ENCODE data around the gene AVPI1.
A peak's percentile ranks its signal among the peaks of the same experiment; 100 is the strongest.

The AVPI1 gene

DNA sequence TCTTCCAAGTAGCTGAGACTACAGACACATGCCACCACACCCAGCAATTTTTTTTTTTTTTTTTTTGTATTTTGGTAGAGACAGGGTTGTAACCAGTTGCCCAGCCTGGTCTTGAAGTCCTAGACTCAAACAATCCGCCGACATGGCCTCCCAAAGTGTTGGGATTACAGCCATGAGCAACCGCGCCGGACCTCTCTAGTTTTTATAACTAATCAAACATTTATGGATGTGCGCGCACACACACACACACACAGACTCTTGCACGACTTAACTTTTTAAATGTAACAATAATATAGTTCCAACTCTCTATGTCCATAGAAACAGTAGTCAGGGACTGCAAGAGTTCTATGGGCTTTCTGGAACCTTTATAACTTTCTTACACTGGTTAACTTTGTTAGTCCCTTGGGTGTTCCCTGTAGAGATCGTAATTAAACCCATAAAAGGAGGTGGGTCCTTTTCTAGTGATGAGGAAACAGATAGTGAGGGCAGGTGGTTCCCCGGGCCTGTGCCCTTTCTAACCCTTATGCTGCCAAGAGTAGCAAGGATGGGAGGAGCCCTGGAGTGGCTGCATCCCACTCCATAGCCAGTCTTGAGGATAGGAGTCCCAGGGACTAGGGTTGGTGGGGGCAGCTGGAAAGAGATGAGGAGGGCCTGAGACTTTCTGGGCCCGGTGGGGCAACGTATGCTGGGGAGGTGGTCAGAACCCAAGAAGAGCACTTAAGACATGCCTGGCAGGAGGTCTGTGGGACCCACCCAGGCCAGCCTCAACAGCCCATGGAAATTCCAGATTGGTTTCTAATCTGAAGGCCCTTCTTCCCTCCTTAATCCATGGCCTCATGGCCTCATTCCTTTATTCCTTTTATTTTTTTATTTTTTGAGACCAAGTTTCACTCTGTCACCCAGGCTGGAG lies 35.1 kb upstream of the AVPI1 start:
- ChIA-PET POLR2A (no interaction called here), CTCF (interaction anchor here (0.7 to 15.2 kb wide), 3 partner anchors 10 to 35 kb away, joined by 3 to 487 read pairs (median 10); partner anchors contain the start of gene MARVELD1)
- Histone ChIP-seq H3K4me3 (ENCODE audit: low read depth, low read length) (no peak overlapping the region), H3K9me3 (ENCODE audit: control insufficient read depth, insufficient read depth, low read depth, low read length) (no peaks in the 10 kb centered on the region), H3K4me1 (ENCODE audit: control insufficient read depth, insufficient read depth, low read length) (peaks cover 8% of the 10 kb centered on the region; the same call in 1 of the 2 replicates), H3K36me3 (ENCODE audit: control insufficient read depth in 2 of 2, insufficient read depth in 1 of 2, low read length in 2 of 2) (peaks cover 0 to 13% of the 10 kb centered on the region in 2 experiments; a peak in 2 of 3 replicates), H3K27ac (ENCODE audit: extremely low read depth, low read depth, low read length) (no peak overlapping the region)
- TF ChIP-seq, protein P1, sequence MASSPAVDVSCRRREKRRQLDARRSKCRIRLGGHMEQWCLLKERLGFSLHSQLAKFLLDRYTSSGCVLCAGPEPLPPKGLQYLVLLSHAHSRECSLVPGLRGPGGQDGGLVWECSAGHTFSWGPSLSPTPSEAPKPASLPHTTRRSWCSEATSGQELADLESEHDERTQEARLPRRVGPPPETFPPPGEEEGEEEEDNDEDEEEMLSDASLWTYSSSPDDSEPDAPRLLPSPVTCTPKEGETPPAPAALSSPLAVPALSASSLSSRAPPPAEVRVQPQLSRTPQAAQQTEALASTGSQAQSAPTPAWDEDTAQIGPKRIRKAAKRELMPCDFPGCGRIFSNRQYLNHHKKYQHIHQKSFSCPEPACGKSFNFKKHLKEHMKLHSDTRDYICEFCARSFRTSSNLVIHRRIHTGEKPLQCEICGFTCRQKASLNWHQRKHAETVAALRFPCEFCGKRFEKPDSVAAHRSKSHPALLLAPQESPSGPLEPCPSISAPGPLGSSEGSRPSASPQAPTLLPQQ (tag by site-specific recombination; IDR thresholded peaks at IDR 0.05), result peak; percentile 53; the same call in 1 of the 2 replicates
- peak; percentile 44; the same call in 1 of the 2 replicates for TF ChIP-seq ZFP69B (tag by site-specific recombination; IDR thresholded peaks at IDR 0.05)
- TF ChIP-seq, protein P2, sequence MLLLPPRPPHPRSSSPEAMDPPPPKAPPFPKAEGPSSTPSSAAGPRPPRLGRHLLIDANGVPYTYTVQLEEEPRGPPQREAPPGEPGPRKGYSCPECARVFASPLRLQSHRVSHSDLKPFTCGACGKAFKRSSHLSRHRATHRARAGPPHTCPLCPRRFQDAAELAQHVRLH (tag by site-specific recombination; IDR thresholded peaks at IDR 0.05), result no peak
- peak; percentile 72 for TF ChIP-seq ZNF341 (tag by site-specific recombination; IDR thresholded peaks at IDR 0.05; ENCODE audit: low read depth)
- no peak for TF ChIP-seq SCRT1 (tag by site-specific recombination; IDR thresholded peaks at IDR 0.05; ENCODE audit: borderline replicate concordance)
- no peak for TF ChIP-seq SCRT2 (tag by site-specific recombination; IDR thresholded peaks at IDR 0.05)
- TF ChIP-seq PRDM1 (tag by site-specific recombination; IDR thresholded peaks at IDR 0.05), result no peak
- no peak for TF ChIP-seq ZNF677 (tag by site-specific recombination; IDR thresholded peaks at IDR 0.05)
- peak; percentile 43; the same call in 1 of the 2 replicates for TF ChIP-seq SP7 (tag by site-specific recombination; IDR thresholded peaks at IDR 0.05)
- TF ChIP-seq OVOL3 (tag by site-specific recombination; IDR thresholded peaks at IDR 0.05), result no peak

DNA sequence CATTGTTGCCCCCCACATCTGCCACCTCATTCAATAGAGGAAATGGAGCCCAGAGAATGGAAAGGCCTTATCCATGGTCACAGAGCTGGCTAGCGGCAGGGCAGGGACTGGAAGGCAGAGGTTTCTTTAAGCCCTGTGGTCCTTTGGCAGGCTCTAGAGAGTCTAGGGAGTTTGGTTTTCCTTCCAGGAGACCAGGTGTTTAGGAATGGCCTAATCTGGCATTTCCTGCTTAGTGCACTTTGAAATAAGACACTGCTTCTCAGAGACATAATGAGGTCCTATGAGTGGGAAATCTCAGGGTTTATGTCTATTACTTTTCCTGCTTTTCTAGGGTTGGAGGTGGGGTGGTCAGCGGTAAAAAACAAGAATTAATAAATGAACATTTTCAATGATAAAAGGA lies 32.6 kb upstream of the AVPI1 start:
- H3K27ac ChIP-seq (ENCODE audit: extremely low read depth, low read depth, low read length), result no peak overlapping the region
- CTCF ChIA-PET, result interaction anchor here (1.1 to 20.4 kb wide), 4 partner anchors 10 to 17 kb away, joined by 5 to 487 read pairs (median 20); partner anchors contain the start of gene ZFYVE27
- POLR2A ChIA-PET, result interaction anchor here (1.2 to 2.6 kb wide), 2 partner anchors 15 to 33 kb away, joined by 3 to 10 read pairs; partner anchors contain the start of gene AVPI1

More for the DNA sequence above, 32.6 kb upstream of the AVPI1 start:
- TF ChIP-seq, protein P3, sequence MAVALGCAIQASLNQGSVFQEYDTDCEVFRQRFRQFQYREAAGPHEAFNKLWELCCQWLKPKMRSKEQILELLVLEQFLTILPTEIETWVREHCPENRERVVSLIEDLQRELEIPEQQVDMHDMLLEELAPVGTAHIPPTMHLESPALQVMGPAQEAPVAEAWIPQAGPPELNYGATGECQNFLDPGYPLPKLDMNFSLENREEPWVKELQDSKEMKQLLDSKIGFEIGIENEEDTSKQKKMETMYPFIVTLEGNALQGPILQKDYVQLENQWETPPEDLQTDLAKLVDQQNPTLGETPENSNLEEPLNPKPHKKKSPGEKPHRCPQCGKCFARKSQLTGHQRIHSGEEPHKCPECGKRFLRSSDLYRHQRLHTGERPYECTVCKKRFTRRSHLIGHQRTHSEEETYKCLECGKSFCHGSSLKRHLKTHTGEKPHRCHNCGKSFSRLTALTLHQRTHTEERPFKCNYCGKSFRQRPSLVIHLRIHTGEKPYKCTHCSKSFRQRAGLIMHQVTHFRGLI (tag by site-specific recombination; IDR thresholded peaks at IDR 0.05), result no peak
- TF ChIP-seq KLF7 (tag by site-specific recombination; IDR thresholded peaks at IDR 0.05; ENCODE audit: borderline replicate concordance) (no peak), TRIM28 (IDR thresholded peaks at IDR 0.05; ENCODE audit: borderline replicate concordance, low read length) (no peak), ZNF473 (tag by site-specific recombination; IDR thresholded peaks at IDR 0.05) (no peak), ZNF664 (tag by site-specific recombination; IDR thresholded peaks at IDR 0.05) (no peak), ZEB2 (tag by site-specific recombination; IDR thresholded peaks at IDR 0.05) (no peak), ZNF302 (tag by site-specific recombination; IDR thresholded peaks at IDR 0.05; ENCODE audit: low read depth) (no peak), ZNF16 (tag by site-specific recombination; IDR thresholded peaks at IDR 0.05; ENCODE audit: low read depth) (no peak), SP2 (tag by site-specific recombination; IDR thresholded peaks at IDR 0.05) (no peak), ZNF837 (tag by site-specific recombination; IDR thresholded peaks at IDR 0.05) (no peak), ZNF416 (tag by site-specific recombination; IDR thresholded peaks at IDR 0.05) (no peak), ZNF155 (tag by site-specific recombination; IDR thresholded peaks at IDR 0.05) (no peak), ZNF24 (tag by site-specific recombination; IDR thresholded peaks at IDR 0.05) (no peak), ZNF776 (tag by site-specific recombination; IDR thresholded peaks at IDR 0.05; ENCODE audit: borderline replicate concordance) (no peak)
- TF ChIP-seq, protein P4, sequence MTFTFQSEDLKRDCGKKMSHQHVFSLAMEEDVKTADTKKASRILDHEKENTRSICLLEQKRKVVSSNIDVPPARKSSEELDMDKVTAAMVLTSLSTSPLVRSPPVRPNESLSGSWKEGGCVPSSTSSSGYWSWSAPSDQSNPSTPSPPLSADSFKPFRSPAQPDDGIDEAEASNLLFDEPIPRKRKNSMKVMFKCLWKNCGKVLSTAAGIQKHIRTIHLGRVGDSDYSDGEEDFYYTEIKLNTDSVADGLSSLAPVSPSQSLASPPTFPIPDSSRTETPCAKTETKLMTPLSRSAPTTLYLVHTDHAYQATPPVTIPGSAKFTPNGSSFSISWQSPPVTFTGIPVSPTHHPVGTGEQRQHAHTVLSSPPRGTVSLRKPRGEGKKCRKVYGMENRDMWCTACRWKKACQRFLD (tag by site-specific recombination; IDR thresholded peaks at IDR 0.05), result no peak
- H3K9me3 ChIP-seq (ENCODE audit: control insufficient read depth, insufficient read depth, low read depth, low read length), result no peaks in the 10 kb centered on the region
- H3K36me3 ChIP-seq (ENCODE audit: control insufficient read depth in 2 of 2, insufficient read depth in 1 of 2, low read length in 2 of 2), result peaks cover 7 to 21% of the 10 kb centered on the region in 2 experiments; a peak in 2 of 3 replicates
- H3K4me3 ChIP-seq (ENCODE audit: low read depth, low read length), result no peak overlapping the region
- peaks cover 18% of the 10 kb centered on the region for H3K4me1 ChIP-seq (ENCODE audit: control insufficient read depth, insufficient read depth, low read length)

Data from HEK293 (cell line).